ENCODE measurements around the gene ARRB1.
A peak's percentile ranks its signal among the peaks of the same experiment; 100 is the strongest.
"Not testable (repeated sequence)": the region's sequence is repeated elsewhere in the genome, so short reads cannot be mapped to it uniquely, and the experiment has no call there.

Gene ARRB1

DNA sequence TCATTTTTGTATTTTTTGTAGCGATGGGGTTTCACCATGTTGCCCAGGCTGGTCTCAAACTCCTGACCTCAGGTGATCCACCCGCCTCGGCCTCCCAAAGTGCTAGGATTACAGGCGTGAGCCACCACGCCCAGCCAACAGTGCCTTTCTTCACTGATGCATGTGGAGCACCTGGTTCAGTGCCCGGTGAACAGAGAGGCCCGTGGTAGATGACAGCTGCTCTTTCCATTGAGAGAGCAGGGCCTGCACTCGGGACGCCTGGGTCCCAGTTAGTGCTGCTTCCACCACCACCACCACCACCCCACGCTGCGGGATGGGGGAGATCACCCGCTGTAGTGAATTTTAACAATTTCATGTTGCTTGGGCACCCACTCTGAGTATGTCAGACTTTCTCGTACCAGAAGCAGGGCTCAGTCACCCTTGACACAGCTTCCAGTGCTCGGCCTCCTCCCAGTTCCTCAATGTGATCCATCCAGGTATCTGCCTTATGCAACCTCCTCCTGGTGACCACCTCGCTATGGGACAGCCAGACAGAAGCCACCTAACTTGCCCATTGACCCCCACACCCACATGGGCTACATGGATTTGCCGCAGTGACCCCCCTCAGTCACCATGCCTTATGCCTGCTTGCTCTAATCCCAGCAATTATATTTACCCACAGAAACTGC, 36.6 kb downstream of the ARRB1 start:
- in situ Hi-C loops (cut with MboI; ENCODE audit: low sequenced_read_pairs): no loop called here
- Histone ChIP-seq H3K9me3 (no peaks in the 10 kb centered on the region), H3K27me3 (ENCODE audit: low read depth) (no peaks in the 10 kb centered on the region), H3K36me3 (replicated peaks) (no peaks in the 10 kb centered on the region), H3K4me3 (no peak overlapping the region), H3K4me1 (no peaks in the 10 kb centered on the region)
- no peak for DNase-seq (ENCODE audit: low spot score in 2 of 2)

GRCh38 chr11:75313513-75314272, 37.8 kb downstream of the ARRB1 start:
- no peaks in the 10 kb centered on the region for H3K27me3 ChIP-seq (ENCODE audit: low read depth)
- no peak overlapping the region for H3K4me3 ChIP-seq
- H3K36me3 ChIP-seq (replicated peaks): no peaks in the 10 kb centered on the region
- no peaks in the 10 kb centered on the region for H3K4me1 ChIP-seq
- in situ Hi-C loops (cut with MboI; ENCODE audit: low sequenced_read_pairs): no loop called here
- no peak for DNase-seq (ENCODE audit: low spot score in 2 of 2)
- no peaks in the 10 kb centered on the region for H3K9me3 ChIP-seq

- H3K4me1 ChIP-seq: no peaks in the 10 kb centered on the region
- H3K9me3 ChIP-seq: no peaks in the 10 kb centered on the region
- no peak for DNase-seq (ENCODE audit: low spot score in 2 of 2)
- no peak overlapping the region for H3K4me3 ChIP-seq
- no peaks in the 10 kb centered on the region for H3K27me3 ChIP-seq (ENCODE audit: low read depth)
- no peaks in the 10 kb centered on the region for H3K36me3 ChIP-seq (replicated peaks)
- in situ Hi-C loops (cut with MboI; ENCODE audit: low sequenced_read_pairs): no loop called here
These were observed 39.1 kb downstream of the ARRB1 start for GRCh38 chr11:75312346-75312745.

GRCh38 chr11:75311858-75312288, 39.6 kb downstream of the ARRB1 start:
- no peaks in the 10 kb centered on the region for H3K36me3 ChIP-seq (replicated peaks)

DNA sequence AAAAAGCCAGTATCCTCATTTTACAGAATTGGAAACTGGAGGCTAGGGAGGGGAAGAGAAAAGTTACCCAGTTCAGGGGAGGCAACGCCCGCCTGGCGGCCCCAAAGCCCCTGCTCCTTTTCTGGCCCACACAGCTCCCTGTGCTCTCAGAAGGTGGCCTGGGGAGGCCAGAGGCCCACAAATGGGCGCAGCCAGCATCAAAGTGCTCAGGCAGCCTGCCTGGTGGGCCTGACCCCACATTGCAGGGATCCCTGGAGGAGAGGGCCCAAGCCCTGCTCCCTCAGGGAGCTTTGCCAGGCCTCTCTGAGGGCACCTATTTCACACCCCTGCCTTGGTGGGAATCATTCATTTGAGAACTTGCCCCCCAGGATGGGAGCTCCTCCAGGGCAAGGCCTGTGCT, 42.5 kb downstream of the ARRB1 start:
- Histone ChIP-seq H3K4me3 (no peak overlapping the region), H3K9me3 (no peaks in the 10 kb centered on the region), H3K4me1 (no peaks in the 10 kb centered on the region), H3K36me3 (replicated peaks) (no peaks in the 10 kb centered on the region), H3K27me3 (ENCODE audit: low read depth) (no peaks in the 10 kb centered on the region)
- no peak for DNase-seq (ENCODE audit: low spot score in 2 of 2)
- in situ Hi-C loops (cut with MboI; ENCODE audit: low sequenced_read_pairs): no loop called here

More at GRCh38 chr11:75311858-75312288, 39.6 kb downstream of the ARRB1 start:
- Histone ChIP-seq H3K9me3 (no peaks in the 10 kb centered on the region), H3K4me3 (no peak overlapping the region), H3K27me3 (ENCODE audit: low read depth) (no peaks in the 10 kb centered on the region), H3K4me1 (no peaks in the 10 kb centered on the region)
- in situ Hi-C loops (cut with MboI; ENCODE audit: low sequenced_read_pairs): no loop called here
- peak in 1 of 2 experiments; percentile 52 for DNase-seq (ENCODE audit: low spot score in 2 of 2)

DNA sequence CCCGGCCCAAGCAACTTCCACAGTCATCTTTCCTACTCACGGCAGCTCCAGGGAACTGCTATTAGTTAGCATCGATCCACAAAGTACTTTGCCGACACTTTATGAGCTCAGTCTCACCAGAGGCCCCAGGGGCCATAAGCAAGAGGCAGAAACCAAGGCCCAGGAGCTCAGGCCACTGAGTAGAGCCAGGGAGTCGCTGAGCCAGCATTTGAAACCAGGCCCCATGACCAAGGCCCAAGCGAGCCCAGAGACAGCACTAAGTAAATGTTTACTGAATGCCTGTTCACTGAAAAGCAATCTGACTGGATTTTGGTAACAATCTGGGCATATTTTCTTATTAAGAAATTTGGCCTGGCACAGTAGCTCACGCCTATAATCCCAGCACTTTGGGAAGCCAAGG, 43.3 kb downstream of the ARRB1 start:
- H3K27me3 ChIP-seq (ENCODE audit: low read depth): no peaks in the 10 kb centered on the region
- in situ Hi-C loops (cut with MboI; ENCODE audit: low sequenced_read_pairs): no loop called here
- H3K4me1 ChIP-seq: no peaks in the 10 kb centered on the region
- H3K4me3 ChIP-seq: no peak overlapping the region
- no peaks in the 10 kb centered on the region for H3K36me3 ChIP-seq (replicated peaks)
- no peaks in the 10 kb centered on the region for H3K9me3 ChIP-seq
- DNase-seq (ENCODE audit: low spot score in 2 of 2): no peak

GRCh38 chr11:75307058-75307457, 44.4 kb downstream of the ARRB1 start:
- H3K4me1 ChIP-seq: no peaks in the 10 kb centered on the region
- no peaks in the 10 kb centered on the region for H3K9me3 ChIP-seq
- H3K4me3 ChIP-seq: no peak overlapping the region
- DNase-seq (ENCODE audit: low spot score in 2 of 2): no peak
- in situ Hi-C loops (cut with MboI; ENCODE audit: low sequenced_read_pairs): no loop called here
- no peaks in the 10 kb centered on the region for H3K27me3 ChIP-seq (ENCODE audit: low read depth)
- H3K36me3 ChIP-seq (replicated peaks): no peaks in the 10 kb centered on the region

DNA sequence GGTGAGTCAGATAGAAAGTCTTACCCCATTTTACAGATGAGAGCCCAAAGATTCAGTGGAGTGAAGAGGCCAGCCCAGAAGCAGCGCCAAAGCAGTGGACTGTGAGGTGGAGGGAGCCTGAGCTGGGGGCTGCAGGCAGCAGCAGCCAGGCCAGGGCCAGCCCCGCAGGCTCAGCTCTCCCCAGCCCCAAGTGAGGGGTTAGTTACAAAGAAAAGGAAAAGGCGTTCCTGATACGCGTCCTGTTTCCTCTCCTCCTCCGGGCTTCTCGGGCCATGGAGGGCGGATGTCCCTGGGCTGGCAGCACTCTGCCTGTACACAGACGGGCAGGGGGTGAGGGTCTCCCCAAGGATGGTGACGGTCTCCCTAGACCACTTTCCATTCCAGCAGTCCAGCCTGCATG, 44.9 kb downstream of the ARRB1 start:
- Histone ChIP-seq H3K9me3 (no peaks in the 10 kb centered on the region), H3K4me3 (no peak overlapping the region), H3K4me1 (no peaks in the 10 kb centered on the region), H3K36me3 (replicated peaks) (no peaks in the 10 kb centered on the region), H3K27me3 (ENCODE audit: low read depth) (no peaks in the 10 kb centered on the region)
- in situ Hi-C loops (cut with MboI; ENCODE audit: low sequenced_read_pairs): no loop called here
- DNase-seq (ENCODE audit: low spot score in 2 of 2): no peak

DNA sequence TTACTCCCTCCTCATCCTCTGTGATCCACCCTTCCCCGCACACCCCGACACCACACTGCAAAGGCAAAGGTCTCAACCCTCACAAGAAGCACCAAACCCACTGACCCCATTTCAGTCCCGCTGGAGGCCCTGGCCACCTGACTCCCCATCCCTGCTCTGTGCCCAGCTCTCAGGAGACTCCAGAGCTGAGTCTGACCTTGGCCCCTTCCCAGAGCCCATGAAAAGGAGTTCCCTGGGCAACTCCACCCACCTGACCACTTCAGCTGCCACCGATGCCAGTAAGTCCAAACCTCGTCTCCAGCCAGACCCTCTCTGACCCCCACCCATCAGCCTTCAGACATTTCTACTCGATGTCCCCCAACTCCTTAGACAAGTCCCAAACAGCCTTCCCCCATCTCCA, 45.5 kb downstream of the ARRB1 start:
- H3K4me1 ChIP-seq: no peaks in the 10 kb centered on the region
- no peak for DNase-seq (ENCODE audit: low spot score in 2 of 2)
- H3K4me3 ChIP-seq: no peak overlapping the region
- in situ Hi-C loops (cut with MboI; ENCODE audit: low sequenced_read_pairs): no loop called here
- H3K36me3 ChIP-seq (replicated peaks): no peaks in the 10 kb centered on the region
- no peaks in the 10 kb centered on the region for H3K9me3 ChIP-seq
- no peaks in the 10 kb centered on the region for H3K27me3 ChIP-seq (ENCODE audit: low read depth)

- no peak for DNase-seq (ENCODE audit: low spot score in 2 of 2)
- Histone ChIP-seq H3K27me3 (ENCODE audit: low read depth) (no peaks in the 10 kb centered on the region), H3K4me1 (no peaks in the 10 kb centered on the region), H3K9me3 (no peaks in the 10 kb centered on the region), H3K36me3 (replicated peaks) (no peaks in the 10 kb centered on the region), H3K4me3 (no peak overlapping the region)
- in situ Hi-C loops (cut with MboI; ENCODE audit: low sequenced_read_pairs): no loop called here
These were observed 46.0 kb downstream of the ARRB1 start for GRCh38 chr11:75305452-75305851.

DNA sequence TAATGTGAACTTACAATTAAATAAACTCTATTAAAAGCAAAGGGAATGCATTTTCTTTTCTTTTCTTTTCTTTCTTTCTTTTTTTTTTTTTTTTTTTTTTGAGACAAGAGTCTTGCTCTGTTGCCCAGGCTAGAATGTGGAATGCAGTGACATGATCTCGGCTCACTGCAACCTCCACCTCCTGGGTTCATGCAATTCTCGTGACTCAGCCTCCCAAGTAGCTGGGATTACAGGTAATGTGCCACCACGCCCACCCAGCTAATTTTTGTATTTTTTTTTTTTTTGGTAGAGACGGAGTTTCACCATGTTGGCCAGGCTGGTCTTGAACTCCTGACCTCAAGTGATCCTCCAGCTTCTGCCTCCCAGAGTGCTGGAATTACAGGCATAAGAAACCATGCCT, 46.5 kb downstream of the ARRB1 start:
- in situ Hi-C loops (cut with MboI; ENCODE audit: low sequenced_read_pairs); H3K4me3 ChIP-seq: not testable (repeated sequence)

DNA sequence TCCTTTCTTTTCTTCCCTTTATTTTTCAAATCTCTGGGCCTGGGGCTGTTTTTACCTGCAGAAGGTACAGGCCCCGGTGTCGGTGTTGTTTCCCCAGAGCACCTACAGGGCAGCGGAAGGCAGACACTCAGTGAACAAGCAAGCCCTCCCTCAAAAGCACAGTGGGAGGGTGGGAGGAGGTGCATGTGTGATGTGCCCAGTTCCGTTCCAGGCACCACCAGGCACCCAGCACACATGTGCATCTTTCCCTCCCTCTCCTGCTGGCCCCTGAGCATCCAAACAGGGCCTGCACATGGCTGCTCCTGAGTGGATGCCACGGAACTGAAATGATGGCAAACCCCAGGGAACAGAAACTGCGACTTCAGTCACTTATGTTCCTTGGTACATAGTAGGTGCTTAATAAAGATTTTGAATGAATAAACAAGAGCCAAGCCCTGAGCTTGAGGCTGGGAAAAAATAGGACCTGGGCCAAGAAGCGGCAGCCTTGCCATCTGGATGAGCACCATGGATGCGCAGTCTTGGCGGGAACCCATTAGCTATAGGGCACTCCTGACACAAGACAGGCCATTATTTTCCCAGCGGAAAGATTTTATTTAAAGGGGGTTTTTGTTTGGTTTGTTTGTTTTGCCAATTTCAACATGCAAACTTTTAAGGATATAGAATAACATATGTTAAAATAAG, 47.8 kb downstream of the ARRB1 start:
- no peak for DNase-seq (ENCODE audit: low spot score in 2 of 2)
- H3K27me3 ChIP-seq (ENCODE audit: low read depth): no peaks in the 10 kb centered on the region
- no peaks in the 10 kb centered on the region for H3K9me3 ChIP-seq
- no peaks in the 10 kb centered on the region for H3K36me3 ChIP-seq (replicated peaks)
- no peaks in the 10 kb centered on the region for H3K4me1 ChIP-seq
- H3K4me3 ChIP-seq: no peak overlapping the region
- in situ Hi-C loops (cut with MboI; ENCODE audit: low sequenced_read_pairs): no loop called here

More for the DNA sequence above, 46.5 kb downstream of the ARRB1 start:
- H3K9me3 ChIP-seq; H3K36me3 ChIP-seq (replicated peaks); H3K27me3 ChIP-seq (ENCODE audit: low read depth); DNase-seq (ENCODE audit: low spot score in 2 of 2); H3K4me1 ChIP-seq: not testable (repeated sequence)

GRCh38 chr11:75302371-75302770, 49.1 kb downstream of the ARRB1 start:
- H3K36me3 ChIP-seq (replicated peaks): no peaks in the 10 kb centered on the region
- in situ Hi-C loops (cut with MboI; ENCODE audit: low sequenced_read_pairs): no loop called here
- no peaks in the 10 kb centered on the region for H3K27me3 ChIP-seq (ENCODE audit: low read depth)
- no peak overlapping the region for H3K4me3 ChIP-seq
- H3K9me3 ChIP-seq: no peaks in the 10 kb centered on the region
- H3K4me1 ChIP-seq: no peaks in the 10 kb centered on the region
- DNase-seq (ENCODE audit: low spot score in 2 of 2): no peak
